Activated T-helper 2 cell treated with anti-CD3 and anti-CD28 coated beads, Interferon-gamma antibody, Interleukin-2, Interleukin-4, amounts not matched to agents 10 μg/mL and 5 μg/mL and 100 μg/mL, durations not matched to agents 14 hours and 24 hours and 36 hours (primary cell): Measurements from ENCODE around the gene ATP6V1G3. TPM values are rescaled to one million over a fixed set of nuclear protein-coding genes. Genes with fewer than 3 reads are reported as not detected.

Experiments used
- DNase-seq: peaks from one replicate; pipeline ENCODE4 v3.0.0; 2021; ENCODE audit warnings: low spot score
- H3K27ac Mint-ChIP-seq: one replicate; pipeline ENCODE4 v1.8.0; 2021; ENCODE audit warnings: mixed read lengths
- H3K27me3 Mint-ChIP-seq: one replicate; pipeline ENCODE4 v1.8.0; 2021; ENCODE audit warnings: low read depth, mixed read lengths
- H3K36me3 Mint-ChIP-seq: one replicate; pipeline ENCODE4 v1.8.0; 2021; ENCODE audit warnings: low read depth, mixed read lengths
- H3K4me1 Mint-ChIP-seq: one replicate; pipeline ENCODE4 v1.8.0; 2021; ENCODE audit warnings: low read depth, mixed read lengths
- H3K4me3 Mint-ChIP-seq: one replicate; pipeline ENCODE4 v1.8.0; 2021; ENCODE audit warnings: low read depth, mild to moderate bottlenecking, moderate library complexity, mixed read lengths
- H3K9me3 Mint-ChIP-seq: one replicate; pipeline ENCODE4 v1.8.0; 2021; ENCODE audit warnings: mixed read lengths
- intact Hi-C: fragments of 100-400 bp; cut with micrococcal nuclease; formaldehyde crosslinking; loops from one replicate; pipeline ENCODE4 v1.15.1; 2023
- total RNA-seq: library from RNA; stranded (reverse); gene quantifications from 2 replicates; pipeline ENCODE4 v1.2.3, GENCODE V29; 2022

The ATP6V1G3 gene
- total RNA-seq, 1 donor from 2014 or later, result not detected

DNA sequence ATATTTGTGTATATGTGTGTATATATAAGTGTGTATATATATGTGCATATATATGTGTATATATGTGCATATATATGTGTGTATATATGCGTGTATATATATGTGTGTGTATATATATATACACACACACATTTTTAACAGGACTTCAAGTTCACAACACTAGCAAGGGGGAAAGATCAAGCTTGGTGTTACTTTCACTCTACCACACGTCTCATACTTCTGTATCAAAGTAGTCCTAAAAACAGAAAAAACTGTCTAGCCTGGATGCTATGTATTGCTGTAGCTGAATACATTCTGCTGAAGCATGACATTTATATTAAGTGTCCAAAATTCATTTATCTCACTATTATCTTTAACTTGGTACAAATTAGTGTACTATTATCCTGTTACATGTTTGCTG is 17.9 kb upstream of the ATP6V1G3 start:
- no peak overlapping the region for H3K27ac Mint-ChIP-seq
- DNase-seq, result no peak
- no peak overlapping the region for H3K4me3 Mint-ChIP-seq
- H3K36me3 Mint-ChIP-seq, result no peaks in the 10 kb centered on the region
- peaks cover 3% of the 10 kb centered on the region for H3K9me3 Mint-ChIP-seq
- peaks cover 35% of the 10 kb centered on the region for H3K4me1 Mint-ChIP-seq
- H3K27me3 Mint-ChIP-seq, result no peaks in the 10 kb centered on the region
- intact Hi-C loops, result no loop called here

DNA sequence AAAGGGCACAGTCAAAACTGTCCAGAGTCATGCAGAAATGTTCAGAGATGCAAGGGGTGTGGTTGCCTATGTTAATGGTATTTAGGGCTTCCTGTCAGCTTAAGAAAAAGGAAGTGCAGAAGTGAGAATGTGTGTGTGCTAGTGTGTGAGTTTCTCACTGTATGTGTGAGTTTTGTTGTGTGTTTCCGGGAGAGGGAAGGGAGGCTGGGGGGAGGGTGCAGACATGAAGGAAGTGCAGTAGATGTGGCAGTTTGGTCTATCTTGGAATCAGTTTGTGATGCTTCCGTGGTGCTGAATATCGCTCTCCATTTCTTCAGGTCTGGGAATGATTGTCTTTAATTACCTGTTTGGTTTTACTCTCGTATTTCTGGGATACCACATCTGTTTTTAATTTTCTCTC is 16.5 kb upstream of the ATP6V1G3 start:
- Mint-ChIP-seq H3K4me3 (peak overlapping the region; percentile 63), H3K9me3 (no peaks in the 10 kb centered on the region), H3K27ac (peak overlapping the region; percentile 60), H3K36me3 (no peaks in the 10 kb centered on the region), H3K27me3 (no peaks in the 10 kb centered on the region), H3K4me1 (peaks cover 41% of the 10 kb centered on the region)
- peak; percentile 54 for DNase-seq
- intact Hi-C loops, result loop anchor here (2.0 kb wide), 2 partner anchors 34 to 54 kb away; no protein-coding TSS in a partner anchor

DNA sequence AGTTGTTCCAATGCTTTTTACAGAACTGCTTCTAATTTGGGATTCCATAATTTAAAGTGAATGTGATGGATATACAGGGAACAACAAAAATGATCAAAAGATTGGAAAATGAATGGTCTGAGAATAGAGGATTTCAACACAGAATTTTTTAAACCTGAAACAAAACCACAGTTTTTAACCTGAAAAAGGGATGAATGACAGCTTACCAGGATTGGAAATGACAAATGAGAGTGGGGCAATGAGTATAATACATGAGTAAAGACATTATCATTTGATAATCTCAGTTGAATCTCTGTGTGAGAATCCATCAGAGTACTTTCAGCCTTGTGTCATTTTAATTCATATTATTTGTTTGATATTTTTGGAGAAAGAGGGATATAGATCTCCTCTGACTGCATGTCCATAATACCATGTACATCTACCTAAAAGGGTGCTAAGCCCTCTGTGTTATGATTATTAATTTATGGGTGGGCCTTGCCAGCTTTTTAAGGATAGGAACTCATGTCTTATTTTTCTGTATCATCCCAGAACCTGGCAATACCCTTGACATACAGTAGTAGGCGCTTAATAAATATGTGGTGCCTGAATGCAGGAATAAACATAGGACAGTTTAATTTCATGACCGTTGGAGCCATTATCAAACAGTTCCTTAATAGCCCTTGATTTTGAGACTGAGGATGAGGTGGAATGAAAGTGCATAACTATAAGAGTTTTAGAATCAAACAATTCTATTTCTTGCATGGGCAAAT is 12.4 kb upstream of the ATP6V1G3 start:
- Mint-ChIP-seq H3K4me1 (peaks cover 44% of the 10 kb centered on the region), H3K27ac (no peak overlapping the region), H3K36me3 (no peaks in the 10 kb centered on the region), H3K4me3 (no peak overlapping the region), H3K9me3 (no peaks in the 10 kb centered on the region), H3K27me3 (no peaks in the 10 kb centered on the region)
- DNase-seq, result no peak
- intact Hi-C loops, result no loop called here

DNA sequence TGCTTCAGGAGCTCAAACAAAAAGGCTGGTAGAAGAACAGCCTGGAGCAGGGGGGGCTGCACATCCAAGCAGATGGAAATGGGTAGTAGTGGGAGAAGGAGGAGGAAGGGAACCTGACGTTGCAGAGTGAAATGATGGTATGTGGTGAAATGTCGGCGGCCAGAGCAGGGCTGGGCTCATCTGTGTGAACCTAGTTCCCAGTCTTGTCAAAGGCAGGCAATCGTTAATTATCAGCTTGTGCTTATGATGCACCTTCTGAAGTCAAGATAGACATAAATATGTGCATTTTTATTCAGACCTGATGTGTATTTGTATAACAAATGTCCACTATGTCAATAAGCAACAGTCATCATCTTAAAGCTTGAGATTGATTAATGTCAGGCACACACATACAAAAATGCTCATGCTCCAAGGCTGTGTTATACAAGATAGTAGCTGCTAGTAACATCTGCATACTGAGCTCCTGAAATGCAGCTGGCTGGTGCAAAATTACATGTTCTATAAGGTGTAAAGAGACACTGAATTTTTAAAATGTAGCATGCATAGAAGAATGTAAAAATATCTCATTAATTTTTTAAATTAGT is 10.6 kb upstream of the ATP6V1G3 start:
- DNase-seq, result no peak
- Mint-ChIP-seq H3K27ac (no peak overlapping the region), H3K27me3 (no peaks in the 10 kb centered on the region), H3K4me3 (no peak overlapping the region), H3K4me1 (peaks cover 26% of the 10 kb centered on the region), H3K36me3 (peaks cover 10% of the 10 kb centered on the region), H3K9me3 (peaks cover 11% of the 10 kb centered on the region)
- intact Hi-C loops, result no loop called here

DNA sequence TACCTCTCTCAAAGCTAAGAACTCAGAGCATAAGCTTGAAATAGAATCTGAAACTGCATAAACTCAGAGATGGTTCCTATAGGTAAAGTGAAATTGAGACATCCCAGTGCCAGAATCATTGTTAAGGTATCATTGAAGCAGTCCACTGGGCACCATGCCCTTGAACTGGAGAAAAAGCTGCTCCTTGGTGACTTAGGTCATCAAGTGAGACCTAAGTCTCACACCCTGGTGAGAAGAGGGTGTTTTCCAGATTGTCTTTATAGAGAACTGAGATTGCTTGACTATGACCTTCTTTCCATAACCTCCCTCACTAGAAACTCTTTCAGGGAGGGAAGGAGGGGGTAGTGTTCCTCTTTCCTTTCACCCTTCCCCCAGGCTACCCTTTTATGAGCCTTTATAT is 9.4 kb upstream of the ATP6V1G3 start:
- Mint-ChIP-seq H3K27me3 (no peaks in the 10 kb centered on the region), H3K36me3 (peaks cover 10% of the 10 kb centered on the region), H3K4me3 (no peak overlapping the region), H3K4me1 (peaks cover 21% of the 10 kb centered on the region), H3K9me3 (peaks cover 15% of the 10 kb centered on the region), H3K27ac (no peak overlapping the region)
- intact Hi-C loops, result no loop called here
- DNase-seq, result no peak

DNA sequence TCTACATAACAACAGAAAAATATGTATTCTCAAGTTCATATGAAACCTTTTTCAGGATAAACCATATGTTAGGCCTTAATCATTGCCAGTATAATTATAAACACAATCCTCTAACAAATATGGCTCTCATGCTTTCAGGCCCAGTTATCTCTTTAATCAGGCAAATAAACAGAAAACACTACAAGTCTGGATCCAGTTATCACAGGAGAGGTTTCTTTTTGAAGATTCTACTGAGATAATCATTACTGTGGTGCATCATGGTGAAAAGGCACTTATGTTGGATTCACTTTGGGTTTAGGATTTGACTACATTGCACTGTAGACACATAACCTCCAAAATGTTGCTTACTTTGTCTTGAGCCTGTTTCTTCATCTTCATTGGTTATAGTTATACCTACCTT is 8.4 kb upstream of the ATP6V1G3 start:
- DNase-seq, result no peak
- intact Hi-C loops, result no loop called here
- peaks cover 15% of the 10 kb centered on the region for H3K9me3 Mint-ChIP-seq
- no peak overlapping the region for H3K4me3 Mint-ChIP-seq
- H3K27me3 Mint-ChIP-seq, result no peaks in the 10 kb centered on the region
- no peak overlapping the region for H3K27ac Mint-ChIP-seq
- peaks cover 10% of the 10 kb centered on the region for H3K36me3 Mint-ChIP-seq
- peaks cover 19% of the 10 kb centered on the region for H3K4me1 Mint-ChIP-seq

DNA sequence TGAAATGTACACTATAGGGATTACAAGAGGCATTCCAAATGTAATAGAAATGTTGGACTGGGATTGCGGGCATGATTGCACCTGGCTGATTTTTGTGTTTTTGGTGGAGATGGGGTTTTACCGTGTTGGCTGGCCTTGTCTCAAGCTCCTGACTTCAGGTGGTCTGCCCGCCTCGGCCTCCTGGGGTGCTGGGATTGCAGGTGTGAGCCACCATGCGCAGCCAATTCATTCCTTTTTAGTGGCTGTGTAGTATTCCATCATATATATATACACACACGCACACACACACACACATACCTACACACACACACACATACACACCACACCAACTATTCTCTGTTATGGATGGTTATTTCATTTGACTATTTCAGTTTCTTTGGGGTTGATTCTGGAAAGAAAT is 4.7 kb upstream of the ATP6V1G3 start:
- peaks cover 10% of the 10 kb centered on the region for H3K36me3 Mint-ChIP-seq
- H3K4me1 Mint-ChIP-seq, result peaks cover 28% of the 10 kb centered on the region
- H3K4me3 Mint-ChIP-seq, result no peak overlapping the region
- H3K27ac Mint-ChIP-seq, result no peak overlapping the region
- no peaks in the 10 kb centered on the region for H3K27me3 Mint-ChIP-seq
- intact Hi-C loops, result no loop called here
- DNase-seq, result no peak
- H3K9me3 Mint-ChIP-seq, result peaks cover 15% of the 10 kb centered on the region

DNA sequence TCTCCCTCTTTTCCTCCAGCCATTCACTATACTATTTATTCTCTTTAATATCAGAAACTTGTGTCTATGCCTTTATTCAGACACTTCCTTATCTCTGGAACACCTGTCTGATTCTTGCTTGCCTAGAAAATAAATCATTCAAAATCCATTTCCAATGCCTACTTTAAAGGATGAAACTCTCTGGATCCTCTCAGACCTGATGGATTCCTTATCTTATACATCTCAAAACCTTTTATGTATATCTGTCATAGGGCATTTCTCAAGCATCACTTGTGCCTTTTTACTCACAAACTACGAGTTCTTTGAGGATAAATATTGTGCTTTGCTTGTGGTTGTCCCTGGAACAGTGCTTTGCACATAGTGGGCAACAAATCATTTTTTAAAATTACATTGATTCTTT is 3.8 kb upstream of the ATP6V1G3 start:
- peaks cover 15% of the 10 kb centered on the region for H3K9me3 Mint-ChIP-seq
- H3K27ac Mint-ChIP-seq, result no peak overlapping the region
- peaks cover 10% of the 10 kb centered on the region for H3K36me3 Mint-ChIP-seq
- no peak for DNase-seq
- intact Hi-C loops, result no loop called here
- H3K4me1 Mint-ChIP-seq, result peaks cover 26% of the 10 kb centered on the region
- no peaks in the 10 kb centered on the region for H3K27me3 Mint-ChIP-seq
- no peak overlapping the region for H3K4me3 Mint-ChIP-seq

DNA sequence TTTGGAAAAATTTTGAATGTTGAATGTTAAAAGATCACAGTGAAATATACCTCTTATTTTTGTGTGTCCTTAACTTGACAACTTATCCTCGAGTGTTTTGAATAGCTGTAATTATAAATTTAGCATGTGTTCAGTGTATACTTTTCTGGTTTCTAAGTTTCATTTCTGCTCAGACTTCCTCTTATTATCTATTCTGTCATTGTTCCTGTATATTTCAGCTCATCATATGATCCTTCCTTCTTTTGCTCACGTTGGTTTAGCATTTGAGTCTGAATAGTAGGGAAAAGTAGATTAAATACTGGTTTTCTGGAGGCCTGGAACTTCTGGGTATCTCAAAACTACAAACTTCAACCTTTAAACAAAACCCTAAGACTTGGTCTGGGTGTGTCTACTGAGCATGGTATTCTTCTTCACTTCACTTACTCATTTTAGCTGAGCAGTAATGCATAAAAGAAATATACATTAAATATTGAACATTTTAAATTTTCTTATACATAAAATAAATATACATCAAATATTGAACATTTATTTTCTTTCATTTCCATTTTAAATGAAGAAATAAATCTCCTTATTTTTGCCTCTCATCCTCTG is 3.3 kb upstream of the ATP6V1G3 start:
- Mint-ChIP-seq H3K9me3 (peaks cover 15% of the 10 kb centered on the region), H3K27ac (no peak overlapping the region), H3K36me3 (peaks cover 10% of the 10 kb centered on the region), H3K4me1 (peaks cover 28% of the 10 kb centered on the region), H3K4me3 (no peak overlapping the region), H3K27me3 (no peaks in the 10 kb centered on the region)
- intact Hi-C loops, result no loop called here
- no peak for DNase-seq

DNA sequence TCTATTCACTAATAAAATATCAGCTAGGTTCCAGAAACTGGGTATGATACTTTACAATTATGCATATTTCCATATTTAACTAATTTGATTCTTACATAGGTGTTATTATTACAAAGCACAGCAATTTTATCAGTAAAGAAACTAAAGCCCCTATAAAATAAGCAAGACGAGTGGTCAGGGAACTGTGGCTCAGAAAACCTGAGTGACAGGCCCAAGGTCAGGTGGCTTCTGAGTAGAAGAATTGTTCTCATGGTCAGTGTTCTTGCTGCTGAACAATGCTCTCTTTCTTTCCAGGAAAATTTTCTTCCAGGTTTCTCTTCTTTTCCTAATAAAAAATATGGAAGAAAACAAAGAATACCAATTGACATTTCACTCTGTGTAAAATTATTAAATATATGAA is 2.2 kb upstream of the ATP6V1G3 start:
- no peak overlapping the region for H3K27ac Mint-ChIP-seq
- DNase-seq, result no peak
- peaks cover 28% of the 10 kb centered on the region for H3K4me1 Mint-ChIP-seq
- no peaks in the 10 kb centered on the region for H3K27me3 Mint-ChIP-seq
- H3K9me3 Mint-ChIP-seq, result peaks cover 15% of the 10 kb centered on the region
- H3K36me3 Mint-ChIP-seq, result peaks cover 10% of the 10 kb centered on the region
- no peak overlapping the region for H3K4me3 Mint-ChIP-seq
- intact Hi-C loops, result no loop called here

DNA sequence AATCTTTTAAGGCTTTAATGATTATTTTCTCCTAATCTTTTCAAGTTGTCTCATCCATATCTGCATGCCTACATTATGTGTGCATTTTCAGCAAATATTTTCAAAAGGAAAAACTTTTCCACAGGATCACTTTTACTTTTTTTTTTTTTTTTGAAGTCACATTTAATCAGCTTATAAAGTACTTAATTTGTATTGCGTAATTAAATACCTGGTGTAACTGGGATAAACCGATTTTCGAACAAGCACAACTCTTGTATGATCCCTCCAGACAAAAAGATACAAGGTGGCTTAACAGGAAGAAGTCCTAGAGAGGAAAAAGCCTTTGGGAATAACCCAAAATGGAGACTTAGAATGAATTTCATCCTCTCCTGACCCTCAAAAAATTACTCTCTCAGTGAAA is 1.3 kb upstream of the ATP6V1G3 start:
- intact Hi-C loops, result no loop called here
- DNase-seq, result no peak
- Mint-ChIP-seq H3K9me3 (peaks cover 8% of the 10 kb centered on the region), H3K27ac (no peak overlapping the region), H3K36me3 (peaks cover 3% of the 10 kb centered on the region), H3K4me3 (no peak overlapping the region), H3K4me1 (peaks cover 35% of the 10 kb centered on the region), H3K27me3 (no peaks in the 10 kb centered on the region)

DNA sequence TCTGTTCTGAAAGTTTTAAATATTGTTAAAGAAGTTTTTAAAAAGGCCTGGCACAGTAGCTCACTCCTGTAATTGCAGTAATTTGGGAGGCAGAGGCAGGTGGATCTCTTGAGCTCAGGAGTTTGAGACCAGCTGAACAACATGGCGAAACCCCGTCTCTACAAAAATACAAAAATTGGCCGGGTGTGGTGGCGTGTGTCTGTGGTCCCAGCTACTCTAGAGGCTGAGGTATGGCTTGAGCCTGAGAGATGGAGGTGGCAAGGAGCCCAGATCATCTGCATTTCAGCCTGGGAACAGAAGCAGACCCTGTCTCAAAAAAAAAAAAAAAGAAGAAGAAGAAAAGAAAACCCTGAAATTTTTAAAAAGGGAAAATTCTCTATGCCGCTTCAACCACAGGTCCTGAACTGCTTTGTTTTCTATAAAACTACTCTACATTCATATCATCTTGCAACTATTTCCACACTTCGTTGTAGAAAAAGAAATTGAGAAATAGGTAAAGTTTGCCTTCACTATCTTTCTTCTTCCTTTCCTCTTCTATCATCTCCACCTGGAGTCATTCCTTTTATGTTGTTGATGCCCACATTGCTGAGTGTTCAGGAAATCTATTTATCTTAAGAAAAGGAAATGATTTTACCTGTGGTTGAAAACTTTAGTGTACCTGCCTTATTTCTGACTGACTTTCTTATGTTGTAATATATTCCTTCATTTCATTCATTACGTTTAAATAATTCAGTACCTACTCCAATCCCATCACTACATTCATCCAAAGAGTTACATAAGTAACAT is 1.7 kb downstream of the ATP6V1G3 start:
- intact Hi-C loops, result no loop called here
- H3K4me1 Mint-ChIP-seq, result peaks cover 45% of the 10 kb centered on the region
- peaks cover 1% of the 10 kb centered on the region for H3K9me3 Mint-ChIP-seq
- no peaks in the 10 kb centered on the region for H3K27me3 Mint-ChIP-seq
- no peak overlapping the region for H3K27ac Mint-ChIP-seq
- H3K36me3 Mint-ChIP-seq, result no peaks in the 10 kb centered on the region
- H3K4me3 Mint-ChIP-seq, result no peak overlapping the region
- no peak for DNase-seq

DNA sequence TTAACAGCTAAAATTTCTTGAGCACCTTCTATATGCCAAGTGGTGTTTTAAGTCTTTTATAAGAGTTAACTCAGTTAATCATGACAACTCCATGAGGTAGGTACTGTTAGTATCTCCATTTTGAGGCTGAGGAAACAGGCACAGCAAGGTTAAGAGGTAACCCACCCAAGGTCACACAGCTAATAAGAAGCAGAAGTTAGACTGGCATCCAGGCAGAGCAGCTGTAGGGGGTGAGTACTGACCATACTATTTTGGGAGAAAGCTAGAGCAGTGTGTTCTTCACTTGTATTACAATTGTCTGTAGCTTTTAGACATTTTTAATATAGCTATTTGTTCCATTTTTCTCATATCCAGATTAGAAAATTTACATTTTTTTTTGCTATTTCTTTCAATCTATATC is 4.8 kb downstream of the ATP6V1G3 start:
- Mint-ChIP-seq H3K27me3 (no peaks in the 10 kb centered on the region), H3K27ac (no peak overlapping the region), H3K36me3 (peaks cover 4% of the 10 kb centered on the region), H3K4me1 (peaks cover 37% of the 10 kb centered on the region), H3K9me3 (peaks cover 14% of the 10 kb centered on the region), H3K4me3 (no peak overlapping the region)
- intact Hi-C loops, result loop anchor here (1.0 kb wide), 1 partner anchor 9 kb away; no protein-coding TSS in a partner anchor
- DNase-seq, result no peak
